Stimulated activated CD8-positive, alpha-beta memory T cell treated with anti-CD3 and anti-CD28 coated beads, Interleukin-7, amount 100 ng/mL, for 1 hour (primary cell): ENCODE measurements around the gene PIF1.

Experiments used
- DNase-seq, 2 donors: peaks; one replicate each; pipeline ENCODE4 v3.0.0-alpha.2; 2020; ENCODE audit warnings: low read depth in 2 of 2

PIF1 gene, protein sequence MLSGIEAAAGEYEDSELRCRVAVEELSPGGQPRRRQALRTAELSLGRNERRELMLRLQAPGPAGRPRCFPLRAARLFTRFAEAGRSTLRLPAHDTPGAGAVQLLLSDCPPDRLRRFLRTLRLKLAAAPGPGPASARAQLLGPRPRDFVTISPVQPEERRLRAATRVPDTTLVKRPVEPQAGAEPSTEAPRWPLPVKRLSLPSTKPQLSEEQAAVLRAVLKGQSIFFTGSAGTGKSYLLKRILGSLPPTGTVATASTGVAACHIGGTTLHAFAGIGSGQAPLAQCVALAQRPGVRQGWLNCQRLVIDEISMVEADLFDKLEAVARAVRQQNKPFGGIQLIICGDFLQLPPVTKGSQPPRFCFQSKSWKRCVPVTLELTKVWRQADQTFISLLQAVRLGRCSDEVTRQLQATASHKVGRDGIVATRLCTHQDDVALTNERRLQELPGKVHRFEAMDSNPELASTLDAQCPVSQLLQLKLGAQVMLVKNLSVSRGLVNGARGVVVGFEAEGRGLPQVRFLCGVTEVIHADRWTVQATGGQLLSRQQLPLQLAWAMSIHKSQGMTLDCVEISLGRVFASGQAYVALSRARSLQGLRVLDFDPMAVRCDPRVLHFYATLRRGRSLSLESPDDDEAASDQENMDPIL

GRCh38 chr15:64825431-64826294 is at the start of gene PIF1:
TSS of gene PIF1 (minus strand) at chr15:64825647. CDS start at chr15:64824335, 1,312 bp downstream.
- DNase-seq: peak; percentile 58 to 63

GRCh38 chr15:64870353-64870752 is 44.9 kb upstream of the PIF1 start:
- no peak for DNase-seq

GRCh38 chr15:64869501-64869900 is 44.1 kb upstream of the PIF1 start:
- no peak for DNase-seq

DNA sequence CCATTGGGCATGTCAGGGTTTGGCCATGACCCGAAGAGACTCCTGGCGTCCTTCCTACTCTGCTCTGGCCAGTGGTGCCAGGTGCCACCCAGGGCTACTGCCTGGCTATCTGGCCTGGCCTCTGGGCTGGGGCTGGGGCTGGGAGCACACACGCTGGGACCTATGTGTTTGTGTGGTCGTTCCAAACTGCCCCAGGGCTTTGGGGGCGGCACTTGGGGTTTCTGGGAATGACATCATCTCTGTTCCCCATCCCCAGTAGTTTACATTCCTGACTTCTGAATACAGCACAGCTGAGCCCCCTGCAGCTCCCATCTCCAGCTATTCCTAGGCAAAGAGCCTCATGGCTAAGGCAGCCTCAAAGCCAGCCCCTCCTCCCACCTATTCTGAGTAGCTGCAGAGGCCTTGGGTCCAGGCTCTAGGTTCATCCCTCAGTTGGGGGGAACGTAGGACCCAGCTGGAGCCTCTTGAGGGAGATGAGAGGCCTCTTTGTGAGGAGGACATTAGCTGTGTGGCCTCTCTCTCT is 40.6 kb upstream of the PIF1 start:
- DNase-seq: no peak

DNA sequence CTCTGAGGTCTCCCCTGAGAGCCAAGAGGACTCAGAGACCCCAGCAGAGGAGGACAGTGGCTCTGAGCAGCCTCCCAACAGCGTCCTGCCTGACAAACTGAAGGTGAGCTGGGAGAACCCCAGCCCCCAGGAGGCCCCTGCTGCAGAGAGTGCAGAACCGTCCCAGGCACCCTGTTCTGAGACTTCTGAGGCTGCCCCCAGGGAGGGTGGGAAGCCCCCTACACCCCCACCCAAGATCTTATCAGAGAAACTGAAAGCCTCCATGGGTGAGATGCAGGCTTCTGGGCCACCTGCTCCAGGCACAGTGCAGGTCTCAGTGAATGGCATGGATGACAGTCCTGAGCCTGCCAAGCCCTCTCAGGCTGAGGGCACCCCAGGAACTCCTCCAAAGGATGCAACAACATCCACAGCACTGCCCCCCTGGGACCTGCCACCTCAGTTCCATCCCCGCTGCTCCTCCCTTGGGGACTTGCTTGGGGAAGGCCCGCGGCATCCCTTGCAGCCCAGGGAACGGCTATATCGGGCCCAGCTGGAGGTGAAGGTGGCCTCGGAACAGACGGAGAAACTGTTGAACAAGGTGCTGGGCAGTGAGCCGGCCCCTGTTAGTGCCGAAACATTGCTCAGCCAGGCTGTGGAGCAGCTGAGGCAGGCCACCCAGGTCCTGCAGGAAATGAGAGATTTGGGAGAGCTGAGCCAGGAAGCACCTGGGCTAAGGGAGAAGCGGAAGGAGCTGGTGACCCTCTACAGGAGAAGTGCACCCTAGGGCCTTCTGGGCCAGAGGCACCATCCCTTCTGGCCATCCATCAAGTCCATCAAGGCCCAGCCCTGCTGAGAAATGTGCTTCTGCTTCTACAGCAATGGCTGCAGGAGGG is 39.9 kb upstream of the PIF1 start:
- no peak for DNase-seq

DNA sequence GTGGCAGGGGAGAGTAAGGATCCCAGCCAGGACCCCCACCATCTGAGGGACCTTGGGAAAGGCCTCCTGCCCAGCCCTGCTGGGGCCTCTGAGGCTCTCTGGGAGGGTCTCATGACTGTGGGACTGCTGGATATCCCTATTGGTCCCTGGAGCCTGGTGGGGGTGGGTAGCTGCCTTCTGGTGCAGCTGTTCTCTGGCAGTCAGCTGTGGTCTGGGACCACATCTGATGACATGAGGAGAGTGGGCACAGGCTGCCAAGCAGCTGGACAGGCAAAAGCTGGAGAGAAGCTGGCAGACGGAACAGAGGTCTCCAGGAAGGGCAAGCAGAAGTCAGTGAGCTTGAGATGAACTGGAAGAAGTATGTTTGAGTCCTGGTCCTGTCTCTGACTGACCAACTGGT is 38.6 kb upstream of the PIF1 start:
- DNase-seq: no peak

DNA sequence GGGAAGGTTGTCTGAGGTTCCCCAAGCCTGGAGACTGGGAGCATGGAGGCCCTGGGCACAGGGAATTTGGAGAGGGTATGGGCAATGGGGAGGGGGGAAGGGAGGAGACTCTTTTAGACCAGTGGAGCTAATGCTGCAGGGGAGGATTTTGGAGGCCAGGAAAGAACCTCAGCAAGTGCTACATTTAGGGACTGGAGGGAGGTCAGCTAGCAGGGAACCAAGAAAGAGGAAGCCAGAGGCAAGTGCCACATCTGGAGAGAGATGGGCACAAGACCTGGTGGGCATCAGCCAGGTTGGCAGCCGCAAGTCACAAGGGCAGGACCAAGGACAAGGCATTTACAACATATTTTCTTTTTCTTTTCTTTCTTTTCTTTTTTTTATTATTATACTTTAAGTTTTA is 37.0 kb upstream of the PIF1 start:
- DNase-seq: no peak

DNA sequence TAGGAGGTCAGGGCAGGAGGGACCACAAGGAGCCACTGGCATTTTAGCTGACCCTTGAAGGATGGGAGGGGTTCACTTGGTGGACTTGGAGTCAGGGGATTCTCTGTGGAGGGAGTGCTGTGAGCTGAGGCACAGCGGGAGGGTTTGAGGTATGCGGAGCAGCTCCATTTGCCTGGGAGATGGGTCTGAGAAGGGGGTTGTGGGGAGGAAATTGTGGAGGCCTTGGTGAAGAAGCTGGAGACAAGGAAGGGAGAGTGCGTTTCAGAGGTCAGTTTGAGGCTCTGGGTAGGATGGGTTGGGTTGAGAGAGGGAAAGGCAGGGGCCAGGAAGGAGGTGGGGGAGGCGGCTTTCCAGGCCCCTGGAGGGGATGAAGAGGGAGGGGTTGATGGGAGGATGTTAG is 36.5 kb upstream of the PIF1 start:
- no peak for DNase-seq

DNA sequence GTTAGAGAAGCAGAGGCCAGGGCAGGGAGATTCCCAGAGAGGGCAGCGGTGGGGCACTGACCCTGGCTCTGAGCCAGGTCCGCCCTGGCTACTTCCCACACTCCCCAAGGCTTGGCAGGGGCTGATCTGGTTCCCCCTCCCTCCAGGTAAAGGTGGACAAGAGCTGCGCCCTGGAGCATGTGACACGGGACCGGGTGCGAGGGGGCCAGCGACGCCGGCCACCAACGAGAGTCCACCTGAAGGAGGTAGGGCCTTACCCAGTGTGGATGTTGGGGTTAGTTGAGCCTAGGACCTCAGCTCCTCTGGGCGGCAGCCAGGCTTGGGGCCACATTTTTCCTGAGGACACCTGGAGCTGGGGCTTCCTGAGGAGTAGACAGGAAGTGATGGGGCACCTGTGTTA is 35.9 kb upstream of the PIF1 start:
- DNase-seq: no peak

DNA sequence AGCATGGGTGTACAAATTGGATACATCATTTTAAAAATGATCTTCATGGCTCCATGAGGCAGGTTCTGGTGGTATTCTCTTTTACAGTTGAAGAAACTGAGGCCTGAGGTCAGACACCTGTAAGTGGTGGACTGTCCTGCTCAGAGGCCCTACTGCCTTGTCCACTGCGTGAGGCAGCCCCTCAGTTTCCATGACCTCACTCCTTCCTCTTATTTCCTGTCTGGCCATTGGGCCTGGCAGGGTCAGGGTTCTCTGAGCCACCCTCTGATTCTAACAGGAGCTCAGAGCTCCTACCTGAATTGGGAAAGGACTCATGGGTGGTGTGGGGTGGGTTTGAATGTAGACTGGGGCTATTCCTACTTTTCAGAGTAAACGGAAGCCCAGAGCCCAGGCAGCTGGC is 33.8 kb upstream of the PIF1 start:
- DNase-seq: no peak

DNA sequence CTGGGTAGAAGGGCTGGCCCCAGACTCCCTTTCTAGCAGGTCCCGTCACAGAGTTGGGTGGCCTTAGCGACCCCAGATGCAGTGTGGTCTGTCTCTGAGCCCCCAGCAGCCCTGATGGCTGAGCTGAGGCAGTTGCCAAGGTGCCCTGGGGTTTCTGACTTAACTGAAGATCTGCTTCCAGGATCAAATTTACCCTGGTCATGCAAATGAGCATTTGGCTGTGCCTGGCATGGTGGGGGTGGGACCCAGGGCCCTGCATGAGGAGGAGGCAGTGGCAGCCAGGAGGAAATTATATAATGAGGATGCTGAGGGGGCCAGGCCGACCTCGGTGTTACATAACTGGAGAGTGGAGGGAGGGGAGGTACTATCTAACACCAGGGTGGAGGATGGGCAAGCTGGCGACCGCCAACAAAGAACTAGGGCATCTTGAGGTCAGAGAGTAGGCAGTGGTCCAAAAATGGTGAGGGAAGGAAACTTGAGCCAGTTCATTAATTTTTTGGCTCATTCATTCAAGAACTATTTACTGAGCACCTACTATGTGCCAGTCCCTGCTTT is 32.7 kb upstream of the PIF1 start:
- DNase-seq: no peak

DNA sequence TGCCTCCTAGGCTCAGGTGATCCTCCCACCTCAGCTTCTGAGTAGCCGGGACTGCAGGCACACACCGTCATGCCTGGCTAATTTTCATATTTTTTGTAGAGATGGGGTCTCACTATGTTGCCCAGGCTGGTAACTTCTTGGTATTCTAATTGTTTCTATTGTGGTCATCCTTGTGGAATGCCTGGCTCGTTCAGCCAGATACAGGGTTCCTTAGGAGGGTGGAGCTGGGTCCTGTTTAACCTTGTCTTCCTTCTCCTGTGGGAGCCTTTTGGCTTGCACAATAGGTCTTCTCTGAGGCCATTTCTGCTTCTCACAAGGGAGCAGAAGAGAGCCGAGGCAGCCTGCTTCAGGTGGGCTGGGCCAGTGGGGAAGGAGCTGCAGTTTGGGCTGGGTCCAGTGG is 32.0 kb upstream of the PIF1 start:
- no peak for DNase-seq

- no peak for DNase-seq
These were observed 31.1 kb upstream of the PIF1 start for GRCh38 chr15:64856429-64857145.

DNA sequence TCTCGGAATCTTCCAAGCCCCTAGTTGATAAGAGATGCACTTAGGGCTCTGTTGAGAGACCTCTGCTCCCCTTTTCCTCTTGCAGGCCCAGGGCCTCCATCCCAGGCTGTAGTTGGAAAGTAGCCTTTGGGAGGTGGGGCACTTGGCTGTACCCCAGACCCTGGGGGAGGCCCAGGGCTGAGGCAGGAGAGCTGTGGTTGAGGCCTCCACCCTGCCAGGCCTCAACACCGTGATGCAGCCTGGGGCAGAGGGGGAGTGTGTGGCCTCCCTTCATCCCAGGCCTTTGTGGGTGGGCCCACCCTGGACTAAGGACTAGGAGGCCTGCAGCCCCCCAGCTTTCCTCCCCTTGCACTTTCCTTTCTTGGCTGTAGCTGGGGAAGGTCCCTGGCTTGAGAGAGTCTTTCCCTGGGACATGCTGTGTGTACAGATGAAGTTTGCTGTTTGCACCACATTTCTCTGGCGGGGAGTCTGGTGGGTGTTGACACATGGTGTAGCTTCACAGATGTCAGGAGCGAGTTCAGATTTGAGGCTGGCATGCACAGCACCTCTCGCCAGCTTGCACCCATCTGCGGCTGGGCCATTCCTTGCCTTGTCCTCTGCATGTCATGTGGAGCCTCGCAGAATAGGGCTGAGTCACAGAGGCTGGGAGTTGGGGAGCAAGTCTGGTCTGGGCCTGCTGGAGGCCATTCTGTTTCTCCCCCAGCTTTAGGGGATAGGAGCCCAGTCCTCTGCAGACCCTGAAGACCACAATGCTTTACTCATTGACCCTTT is 29.9 kb upstream of the PIF1 start:
- no peak for DNase-seq

GRCh38 chr15:64854526-64854925 is 29.1 kb upstream of the PIF1 start:
- DNase-seq: no peak

GRCh38 chr15:64854041-64854440 is 28.6 kb upstream of the PIF1 start:
- DNase-seq: no peak

GRCh38 chr15:64851503-64851840 is 26.0 kb upstream of the PIF1 start:
- no peak for DNase-seq

- no peak for DNase-seq
These were observed 25.5 kb upstream of the PIF1 start for GRCh38 chr15:64850778-64851502.
